ENCODE results near the gene RAI1.

The RAI1 gene

DNA sequence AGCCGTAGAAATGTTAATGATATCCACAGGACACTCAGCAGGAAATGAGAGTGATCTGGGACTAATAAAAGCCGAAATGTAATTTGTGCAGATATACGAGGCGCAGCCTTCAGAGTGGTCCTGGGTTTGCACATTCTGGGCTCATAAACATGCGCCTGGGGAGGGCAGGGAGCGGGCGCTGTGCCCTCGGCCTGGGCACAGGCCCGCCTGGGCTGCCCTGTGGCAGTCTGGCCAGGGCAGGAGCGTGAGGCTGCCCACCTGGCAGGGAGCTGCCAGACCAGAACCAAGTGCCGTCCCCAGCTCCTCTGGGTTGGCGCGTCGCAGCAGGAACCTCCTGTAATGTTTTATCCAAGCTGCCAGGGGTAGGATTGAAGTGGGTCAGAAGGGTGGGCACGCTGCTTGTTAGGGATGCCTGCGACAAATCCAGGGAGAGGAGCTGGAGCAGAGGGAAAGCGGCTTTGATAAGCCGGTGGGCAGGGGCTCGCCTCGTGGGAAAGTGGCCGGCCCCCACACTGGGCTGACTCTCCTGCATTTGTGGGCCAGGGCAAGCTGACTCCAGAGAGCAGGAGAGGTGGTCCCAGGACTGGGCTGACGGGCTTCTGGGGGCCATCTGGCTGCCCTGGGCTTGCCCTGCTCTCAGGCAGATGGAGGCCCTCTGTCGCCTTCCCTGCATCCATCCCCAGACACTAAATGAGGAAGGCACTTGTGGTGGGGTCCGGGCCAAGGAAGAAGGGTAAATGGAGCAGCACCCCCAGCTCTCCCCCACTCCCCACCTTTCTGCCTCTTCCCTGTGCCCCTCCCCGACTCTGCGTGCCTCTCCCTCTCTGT lies 109.6 kb downstream of the RAI1 start:
- DNase-seq (ENCODE audit: low spot score): no peak
- TF ChIP-seq, protein P1, sequence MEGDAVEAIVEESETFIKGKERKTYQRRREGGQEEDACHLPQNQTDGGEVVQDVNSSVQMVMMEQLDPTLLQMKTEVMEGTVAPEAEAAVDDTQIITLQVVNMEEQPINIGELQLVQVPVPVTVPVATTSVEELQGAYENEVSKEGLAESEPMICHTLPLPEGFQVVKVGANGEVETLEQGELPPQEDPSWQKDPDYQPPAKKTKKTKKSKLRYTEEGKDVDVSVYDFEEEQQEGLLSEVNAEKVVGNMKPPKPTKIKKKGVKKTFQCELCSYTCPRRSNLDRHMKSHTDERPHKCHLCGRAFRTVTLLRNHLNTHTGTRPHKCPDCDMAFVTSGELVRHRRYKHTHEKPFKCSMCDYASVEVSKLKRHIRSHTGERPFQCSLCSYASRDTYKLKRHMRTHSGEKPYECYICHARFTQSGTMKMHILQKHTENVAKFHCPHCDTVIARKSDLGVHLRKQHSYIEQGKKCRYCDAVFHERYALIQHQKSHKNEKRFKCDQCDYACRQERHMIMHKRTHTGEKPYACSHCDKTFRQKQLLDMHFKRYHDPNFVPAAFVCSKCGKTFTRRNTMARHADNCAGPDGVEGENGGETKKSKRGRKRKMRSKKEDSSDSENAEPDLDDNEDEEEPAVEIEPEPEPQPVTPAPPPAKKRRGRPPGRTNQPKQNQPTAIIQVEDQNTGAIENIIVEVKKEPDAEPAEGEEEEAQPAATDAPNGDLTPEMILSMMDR (conservative IDR thresholded peaks at IDR 0.05; ENCODE audit: low read depth): no peak
- H3K27ac ChIP-seq: peak overlapping the region; percentile 74
- POLR2A ChIA-PET (ENCODE audit: low non-redundant PET): interaction anchor here (0.7 kb wide), 2 partner anchors 16 to 30 kb away, joined by 4 to 6 read pairs; no protein-coding TSS in a partner anchor
- CTCF ChIA-PET: interaction anchor here (0.6 kb wide), 2 partner anchors 20 to 135 kb away, joined by 3 read pairs; no protein-coding TSS in a partner anchor

DNA sequence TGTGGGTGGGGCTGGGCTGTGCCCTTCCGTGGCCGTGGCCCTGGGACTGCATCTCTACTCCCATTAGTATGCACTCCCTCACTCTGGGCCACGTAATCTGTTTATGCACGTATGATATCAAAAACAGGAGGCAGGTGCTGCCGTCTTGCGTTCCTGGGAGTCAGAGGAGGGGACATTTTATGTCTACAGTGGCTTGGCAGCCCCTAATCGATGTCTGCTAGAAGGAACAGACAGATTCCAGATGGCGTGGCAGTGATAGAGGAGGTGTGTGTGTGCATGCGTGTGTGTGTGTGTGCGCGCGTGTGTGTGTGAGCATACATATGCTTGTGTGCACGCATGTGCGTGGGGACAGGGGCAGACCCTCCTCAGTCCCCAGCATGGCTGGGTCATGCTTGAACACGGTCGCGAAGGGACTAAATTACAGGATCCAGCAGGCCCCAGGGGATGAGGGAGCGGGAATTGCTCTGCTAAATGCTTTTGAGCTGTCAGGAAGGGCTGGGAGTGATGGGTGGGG lies 110.8 kb downstream of the RAI1 start:
- ChIA-PET POLR2A (ENCODE audit: low non-redundant PET) (no interaction called here), CTCF (no interaction called here)
- no peak for DNase-seq (ENCODE audit: low spot score)
- peak overlapping the region; percentile 74 for H3K27ac ChIP-seq
- TF ChIP-seq, protein P1 (conservative IDR thresholded peaks at IDR 0.05; ENCODE audit: low read depth): no peak

DNA sequence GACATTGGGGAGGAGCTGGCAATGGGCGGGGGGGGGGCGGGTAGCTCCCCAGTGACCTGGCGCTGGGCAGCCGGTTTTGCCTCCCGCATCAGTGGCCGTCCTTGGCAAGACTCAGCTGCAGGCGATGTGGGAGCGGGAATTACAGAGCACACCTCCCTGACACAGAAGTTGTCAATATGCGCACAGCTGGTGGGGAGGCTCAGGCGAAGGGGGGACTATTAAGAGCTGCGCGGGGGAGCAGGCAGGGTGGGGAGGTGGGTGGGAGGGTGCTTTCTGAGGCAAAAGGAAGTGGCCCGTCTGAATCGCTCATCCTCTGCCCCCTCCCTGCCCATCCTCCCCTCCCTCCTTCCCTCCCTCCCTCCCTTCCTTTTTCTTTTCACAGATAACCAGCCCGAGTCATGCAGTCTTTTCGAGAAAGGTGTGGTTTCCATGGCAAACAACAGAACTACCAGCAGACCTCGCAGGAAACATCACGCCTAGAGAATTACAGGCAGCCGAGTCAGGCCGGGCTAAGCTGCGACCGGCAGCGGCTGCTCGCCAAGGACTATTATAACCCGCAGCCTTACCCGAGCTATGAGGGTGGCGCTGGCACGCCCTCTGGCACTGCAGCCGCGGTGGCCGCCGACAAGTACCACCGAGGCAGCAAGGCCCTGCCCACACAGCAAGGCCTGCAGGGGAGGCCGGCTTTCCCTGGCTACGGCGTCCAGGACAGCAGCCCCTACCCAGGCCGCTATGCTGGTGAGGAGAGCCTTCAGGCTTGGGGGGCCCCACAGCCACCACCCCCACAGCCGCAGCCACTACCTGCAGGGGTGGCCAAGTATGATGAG lies 111.5 kb downstream of the RAI1 start:
- H3K27ac ChIP-seq: peak overlapping the region; percentile 74
- TF ChIP-seq, protein P1 (conservative IDR thresholded peaks at IDR 0.05; ENCODE audit: low read depth): no peak
- ChIA-PET POLR2A (ENCODE audit: low non-redundant PET) (no interaction called here), CTCF (no interaction called here)
- no peak for DNase-seq (ENCODE audit: low spot score)

DNA sequence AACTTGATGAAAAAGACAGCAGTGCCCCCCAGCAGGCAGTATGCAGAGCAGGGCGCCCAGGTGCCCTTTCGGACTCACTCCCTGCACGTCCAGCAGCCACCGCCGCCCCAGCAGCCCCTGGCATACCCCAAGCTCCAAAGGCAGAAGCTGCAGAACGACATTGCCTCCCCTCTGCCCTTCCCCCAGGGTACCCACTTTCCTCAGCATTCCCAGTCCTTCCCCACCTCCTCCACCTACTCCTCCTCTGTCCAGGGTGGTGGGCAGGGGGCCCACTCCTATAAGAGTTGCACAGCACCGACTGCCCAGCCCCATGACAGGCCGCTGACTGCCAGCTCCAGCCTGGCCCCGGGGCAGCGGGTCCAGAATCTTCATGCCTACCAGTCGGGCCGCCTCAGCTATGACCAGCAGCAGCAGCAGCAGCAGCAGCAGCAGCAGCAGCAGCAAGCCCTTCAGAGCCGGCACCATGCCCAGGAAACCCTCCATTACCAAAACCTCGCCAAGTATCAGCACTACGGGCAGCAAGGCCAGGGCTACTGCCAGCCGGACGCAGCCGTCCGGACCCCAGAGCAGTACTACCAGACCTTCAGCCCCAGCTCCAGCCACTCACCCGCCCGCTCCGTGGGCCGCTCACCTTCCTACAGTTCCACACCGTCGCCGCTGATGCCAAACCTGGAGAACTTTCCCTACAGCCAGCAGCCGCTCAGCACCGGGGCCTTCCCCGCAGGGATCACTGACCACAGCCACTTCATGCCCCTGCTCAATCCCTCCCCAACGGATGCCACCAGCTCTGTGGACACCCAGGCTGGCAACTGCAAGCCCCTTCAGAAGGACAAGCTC lies 112.3 kb downstream of the RAI1 start:
- ChIA-PET POLR2A (ENCODE audit: low non-redundant PET) (no interaction called here), CTCF (interaction anchor here (0.6 kb wide), 1 partner anchor 432 kb away, joined by 4 read pairs; no protein-coding TSS in a partner anchor)
- TF ChIP-seq, protein P1 (conservative IDR thresholded peaks at IDR 0.05; ENCODE audit: low read depth): no peak
- peak overlapping the region; percentile 74 for H3K27ac ChIP-seq
- DNase-seq (ENCODE audit: low spot score): no peak

DNA sequence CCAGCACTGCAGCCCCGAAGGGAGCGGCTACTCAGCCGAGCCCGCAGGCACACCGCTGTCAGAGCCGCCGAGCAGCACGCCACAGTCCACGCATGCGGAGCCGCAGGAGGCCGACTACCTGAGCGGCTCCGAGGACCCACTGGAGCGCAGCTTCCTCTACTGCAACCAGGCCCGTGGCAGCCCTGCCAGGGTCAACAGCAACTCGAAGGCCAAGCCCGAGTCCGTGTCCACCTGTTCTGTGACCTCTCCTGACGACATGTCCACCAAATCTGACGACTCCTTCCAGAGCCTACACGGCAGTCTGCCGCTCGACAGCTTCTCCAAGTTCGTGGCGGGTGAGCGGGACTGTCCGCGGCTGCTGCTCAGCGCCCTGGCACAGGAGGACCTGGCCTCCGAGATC lies 113.1 kb downstream of the RAI1 start:
- CTCF ChIA-PET: no interaction called here
- TF ChIP-seq, protein P1 (conservative IDR thresholded peaks at IDR 0.05; ENCODE audit: low read depth): no peak

More for the DNA sequence above, 113.1 kb downstream of the RAI1 start:
- no peak for DNase-seq (ENCODE audit: low spot score)
- peak overlapping the region; percentile 74; the same call in 1 of the 2 replicates for H3K27ac ChIP-seq
- POLR2A ChIA-PET (ENCODE audit: low non-redundant PET): no interaction called here
